Heart right ventricle (tissue), 16 donors: ENCODE measurements around the gene TMEM120B. TPM values are rescaled to one million over a fixed set of nuclear protein-coding genes. Genes with fewer than 3 reads are reported as not detected.
"Not testable (repeated sequence)": the region's sequence is repeated elsewhere in the genome, so short reads cannot be mapped to it uniquely, and the experiment has no call there.

ENCODE experiments used
- ATAC-seq, 8 donors: fragments of 200-7000 bp; cut with Tn5 transposase; one replicate each; pipeline ENCODE4 v1.9.1; 2020; ENCODE audit warnings: mild to moderate bottlenecking in 8 of 8, moderate library complexity in 8 of 8, moderate number of reproducible peaks in 1 of 8
- DNase-seq, 2 donors: peaks; one replicate each; pipeline ENCODE4 v3.0.0-alpha.2; 2020
- H3K27ac ChIP-seq, 10 donors: fragments of 200-600 bp; sonication (generic) in 2 of 10; one replicate each; pipeline versions ENCODE4 v1.5.0 to v1.8.0; 2020 to 2022; ENCODE audit warnings: mild to moderate bottlenecking in 3 of 10
- H3K27me3 ChIP-seq, 7 donors: fragments of 200-600 bp; one replicate each; pipeline ENCODE4 v1.8.0; 2021 to 2022; ENCODE audit warnings: mild to moderate bottlenecking in 2 of 7
- H3K36me3 ChIP-seq, 9 donors: fragments of 200-600 bp; sonication (generic) in 1 of 9; one replicate each; pipeline versions ENCODE4 v1.5.0 to v1.8.0; 2020 to 2022; ENCODE audit warnings: mild to moderate bottlenecking in 2 of 9
- H3K4me1 ChIP-seq, 9 donors: fragments of 200-600 bp; sonication (generic) in 1 of 9; one replicate each; pipeline versions ENCODE4 v1.5.0 to v1.8.0; 2020 to 2022; ENCODE audit warnings: mild to moderate bottlenecking in 4 of 9
- H3K4me3 ChIP-seq, 10 donors: fragments of 200-600 bp; sonication (generic) in 2 of 10; one replicate each; pipeline versions ENCODE4 v1.5.0 to v1.8.0; 2020 to 2022; ENCODE audit warnings: mild to moderate bottlenecking in 7 of 10, moderate library complexity in 2 of 10
- H3K9me3 ChIP-seq, 11 donors: fragments of 200-600 bp in 10 of 11; sonication (generic) in 2 of 11; one replicate each; pipeline versions ENCODE4 v1.5.0 to v1.8.0; 2013 to 2022; ENCODE audit warnings: mild to moderate bottlenecking in 2 of 11, control low read depth in 1 of 11, moderate library complexity in 1 of 11
- WGBS, 2 donors: extraction: QIAGEN DNeasy Blood & Tissue Kit; methylation state at CpG; one replicate each; pipeline ENCODE4 v1.1.7; 2013; ENCODE audit warnings: inconsistent platforms in 1 of 2; 5-methylcytosine and 5-hydroxymethylcytosine counted together
- intact Hi-C, 10 donors: fragments of 100-400 bp; cut with DNase I; formaldehyde crosslinking; loops; one replicate each; pipeline versions ENCODE4 v1.11.1 to v1.14.2; 2022
- long read RNA-seq, 3 donors: library from polyadenylated mRNA; unstranded; transcript quantifications; one replicate each; pipeline ENCODE4 v2.0.0, GENCODE V29; 2020 to 2021
- polyA plus RNA-seq, 2 donors: library from polyadenylated mRNA; stranded (reverse); fragments of 200-250 nt; gene quantifications; one replicate each; pipeline ENCODE4 v1.2.3, GENCODE V29; 2013
- total RNA-seq, 10 donors: library from RNA; stranded (reverse); fragmentation: NEBNext Ultra II Directional in 3 of 10; extraction: Animal tissue kit (Norgen Biotek cat#: 25700) in 3 of 10; gene quantifications; one replicate each; pipeline versions ENCODE4 v1.2.1 to v1.2.4, GENCODE V29; 2021 to 2023
- TF ChIP-seq, protein P1 (sequence below), 9 donors: fragments of 200-600 bp; sonication (generic) in 2 of 9; IDR thresholded peaks; one replicate each; pipeline versions ENCODE4 v1.5.0 to v1.8.0; 2021 to 2022; ENCODE audit warnings: antibody characterized with exemption in 9 of 9, mild to moderate bottlenecking in 5 of 9, moderate library complexity in 1 of 9
- donor health status: Arrhythmogenic right ventricular cardiomyopathy.
- donor health status: ischemic (EF 13 %, LVEDD 7.1; RV severe dilation, severe dysfunction).
- donor health status: healthy with polysubstance abuse.
- donor health status: DM: no; HTN: yes; CAD: no.
- donor health status: DM: no; HTN: no; CAD: no.
- donor health status: ischemic (EF 25% LVEDD 6.9; RV normal size, moderate dysfunction).
- donor health status: ischemic (EF 25% LVEDD 5.7; RV mildly dilated, moderate dysfunction).
- donor health status: healthy.
- donor health status: DM: yes; HTN: yes; CAD: no.
- donor health status: Ischemic cardiomyopathy.
- donor health status: ischemic (EF 35%, LVEDD 5.7; RV mildly dilated, moderate dysfunction).
- donor health status: nonischemic (EF 11% LVEDD 7.7; RV severe dilation, severe dysfunction).
- donor health status: DM: yes; HTN: yes; CAD: no.
- donor health status: PGD.
- donor health status: ischemic (EF 29% LVEDD 5.4; RV normal size, mild dysfunction).
- donor health status: nonischemic (EF 23%, LVEDD 6.1; RV moderate dilation, normal function).

TMEM120B gene
- total RNA-seq = 10 to 100 TPM in 2 of 10 donors, 1 to 10 TPM in 8; 5.3 to 12.3 (median 7.3) TPM
- 10 to 100 TPM in 1 of 2 donors, 1 to 10 TPM in 1; 7.7 to 12.7 TPM for polyA plus RNA-seq
- long read RNA-seq, donor 1, full-length matches to known transcripts = 3 of 21 reads
- long read RNA-seq, donor 1, partial matches to known transcripts = 4 of 21 reads
- long read RNA-seq, donor 1, other reads (novel, unspliced or antisense) = 14 of 21 reads
- long read RNA-seq, donor 2, full-length matches to known transcripts = 3 of 26 reads
- long read RNA-seq, donor 2, partial matches to known transcripts = 1 of 26 reads
- long read RNA-seq, donor 2, other reads (novel, unspliced or antisense) = 22 of 26 reads
- long read RNA-seq, donor 3, full-length matches to known transcripts = 4 of 21 reads
- long read RNA-seq, donor 3, partial matches to known transcripts = 4 of 21 reads
- long read RNA-seq, donor 3, other reads (novel, unspliced or antisense) = 13 of 21 reads

DNA sequence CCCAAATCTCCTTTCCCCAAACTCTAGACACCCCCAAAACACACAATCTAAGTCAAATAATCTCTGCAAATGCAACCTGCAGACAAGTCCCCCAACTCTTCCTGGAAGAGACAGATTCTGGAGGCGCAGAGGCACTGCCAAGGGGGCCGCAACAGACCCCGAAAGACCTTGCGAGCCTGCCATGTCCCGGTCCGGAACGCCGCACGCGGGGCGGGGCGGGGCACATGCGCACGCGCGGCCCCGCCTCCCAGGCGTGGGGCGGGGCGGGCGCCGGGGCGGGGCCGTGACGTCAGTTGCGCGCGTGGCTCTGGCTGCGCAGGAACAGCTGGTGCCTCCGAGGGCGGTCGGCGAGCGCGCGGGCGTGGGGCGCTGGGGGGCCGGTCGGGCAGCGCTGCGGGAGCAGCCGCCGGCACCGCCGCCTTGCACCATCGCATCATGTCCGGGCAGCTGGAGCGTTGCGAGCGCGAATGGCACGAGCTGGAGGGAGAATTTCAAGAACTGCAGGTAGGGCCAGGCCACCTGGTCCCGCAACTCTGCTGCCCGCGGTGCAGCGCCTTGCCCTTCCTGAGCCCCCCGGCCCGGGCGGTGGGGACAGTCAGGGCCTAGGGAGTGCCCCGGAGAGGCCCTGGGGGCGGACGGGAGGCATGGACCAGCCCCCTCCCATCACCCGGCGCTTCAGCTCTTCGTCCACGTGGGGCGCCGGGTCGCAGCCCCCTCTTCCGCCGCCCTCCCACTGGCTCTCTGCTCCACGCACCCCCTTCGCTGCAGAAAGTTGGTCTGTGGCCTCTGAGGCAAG lies at the start of gene TMEM120B:
Gene TMEM120B (plus strand): TSS at position 292 of the 796 bp plus-strand sequence. CDS start 144 bp downstream, at position 436.
- peak within 1 kb of the TSS; percentile 71 to 98 (median 94) for H3K4me3 ChIP-seq
- peak within 1 kb of the TSS; percentile 85 to 96 (median 91) for H3K27ac ChIP-seq
- H3K4me1 ChIP-seq = peaks cover 8 to 27% (median 17%) of the 10 kb centered on the region in 9 donors
- H3K9me3 ChIP-seq = no peaks in the 10 kb centered on the region
- TF ChIP-seq, protein P1, sequence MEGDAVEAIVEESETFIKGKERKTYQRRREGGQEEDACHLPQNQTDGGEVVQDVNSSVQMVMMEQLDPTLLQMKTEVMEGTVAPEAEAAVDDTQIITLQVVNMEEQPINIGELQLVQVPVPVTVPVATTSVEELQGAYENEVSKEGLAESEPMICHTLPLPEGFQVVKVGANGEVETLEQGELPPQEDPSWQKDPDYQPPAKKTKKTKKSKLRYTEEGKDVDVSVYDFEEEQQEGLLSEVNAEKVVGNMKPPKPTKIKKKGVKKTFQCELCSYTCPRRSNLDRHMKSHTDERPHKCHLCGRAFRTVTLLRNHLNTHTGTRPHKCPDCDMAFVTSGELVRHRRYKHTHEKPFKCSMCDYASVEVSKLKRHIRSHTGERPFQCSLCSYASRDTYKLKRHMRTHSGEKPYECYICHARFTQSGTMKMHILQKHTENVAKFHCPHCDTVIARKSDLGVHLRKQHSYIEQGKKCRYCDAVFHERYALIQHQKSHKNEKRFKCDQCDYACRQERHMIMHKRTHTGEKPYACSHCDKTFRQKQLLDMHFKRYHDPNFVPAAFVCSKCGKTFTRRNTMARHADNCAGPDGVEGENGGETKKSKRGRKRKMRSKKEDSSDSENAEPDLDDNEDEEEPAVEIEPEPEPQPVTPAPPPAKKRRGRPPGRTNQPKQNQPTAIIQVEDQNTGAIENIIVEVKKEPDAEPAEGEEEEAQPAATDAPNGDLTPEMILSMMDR (IDR thresholded peaks at IDR 0.05) = no peak
- H3K36me3 ChIP-seq = no peaks in the 10 kb centered on the region
- no peaks in the 10 kb centered on the region for H3K27me3 ChIP-seq
- intact Hi-C loops = loop anchor here in 6 of 10 donors (2.0 to 10.0 kb wide), 5 partner anchors 40 to 172 kb away; partner anchors contain the start of gene PSMD9 (in 1 of the 6)
- ATAC-seq (peak; percentile 91 to 98 (median 95)), DNase-seq (peak; percentile 80 to 89)
- WGBS, 2 donors = 0 to 1% methylated on average over 69 to 74 of the region's 74 CpGs

DNA sequence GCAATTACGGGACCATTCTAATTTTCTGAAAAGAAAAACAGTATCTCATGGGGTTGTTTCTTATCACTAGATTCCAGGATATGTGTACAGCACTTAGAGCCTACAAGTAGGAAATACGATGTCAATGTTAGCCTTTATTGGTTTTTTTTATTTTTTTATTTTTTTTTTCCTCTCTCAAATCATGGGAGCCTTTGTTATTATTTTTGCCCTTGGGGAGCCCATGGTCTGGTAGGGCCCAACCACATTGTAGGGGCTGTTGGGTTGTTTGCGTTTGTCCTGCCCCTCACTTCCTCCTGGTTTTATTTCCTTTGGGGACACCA lies 49.0 kb upstream of the TMEM120B start:
- peaks cover 0 to 24% (median 5%) of the 10 kb centered on the region in 9 donors for H3K4me1 ChIP-seq
- intact Hi-C loops = loop anchor here in 2 of 10 donors (5.0 kb wide), 1 partner anchor 36 kb away; the partner anchor contains the start of gene ORAI1 (in 2 of the 2)
- no peaks in the 10 kb centered on the region for H3K9me3 ChIP-seq
- ATAC-seq = no peak
- TF ChIP-seq, protein P1 (IDR thresholded peaks at IDR 0.05) = no peak
- no peak for DNase-seq
- H3K27ac ChIP-seq = peak overlapping the region in 1 of 10 donors; percentile 87
- no peaks in the 10 kb centered on the region for H3K36me3 ChIP-seq
- H3K4me3 ChIP-seq = peak overlapping the region in 1 of 10 donors; percentile 57
- no peaks in the 10 kb centered on the region for H3K27me3 ChIP-seq
- WGBS, 2 donors = 67 to 84% methylated on average over 3 of the region's 3 CpGs

DNA sequence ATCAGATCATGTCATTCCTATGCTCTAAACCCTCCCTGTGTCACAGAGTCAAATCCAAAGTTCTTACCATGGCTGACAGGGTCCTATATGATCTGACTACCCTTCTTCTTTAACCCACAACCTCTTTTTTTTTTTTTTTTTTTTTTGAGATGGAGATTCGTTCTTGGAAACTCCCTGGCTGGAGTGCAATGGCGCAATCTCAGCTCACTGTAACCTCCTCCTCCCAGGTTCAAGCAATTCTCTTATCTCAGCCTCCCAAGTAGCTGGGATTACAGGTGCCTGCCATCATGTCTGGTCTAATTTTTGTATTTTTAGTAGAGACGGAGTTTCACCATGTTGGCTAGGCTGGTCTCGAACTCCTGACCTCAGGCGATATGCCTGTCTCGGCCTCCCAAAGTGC lies 45.7 kb upstream of the TMEM120B start:
- DNase-seq, ATAC-seq, H3K36me3 ChIP-seq, H3K9me3 ChIP-seq, H3K27ac ChIP-seq, H3K27me3 ChIP-seq, H3K4me3 ChIP-seq: not testable (repeated sequence)
- intact Hi-C loops = loop anchor here in 3 of 10 donors (5.0 kb wide), 3 partner anchors 40 to 170 kb away; partner anchors contain the start of gene ORAI1 (in 1 of the 3)
- peaks cover 0 to 12% (median 1%) of the 10 kb centered on the region in 9 donors for H3K4me1 ChIP-seq
- WGBS, 2 donors = 89 to 94% methylated on average over 6 of the region's 6 CpGs

DNA sequence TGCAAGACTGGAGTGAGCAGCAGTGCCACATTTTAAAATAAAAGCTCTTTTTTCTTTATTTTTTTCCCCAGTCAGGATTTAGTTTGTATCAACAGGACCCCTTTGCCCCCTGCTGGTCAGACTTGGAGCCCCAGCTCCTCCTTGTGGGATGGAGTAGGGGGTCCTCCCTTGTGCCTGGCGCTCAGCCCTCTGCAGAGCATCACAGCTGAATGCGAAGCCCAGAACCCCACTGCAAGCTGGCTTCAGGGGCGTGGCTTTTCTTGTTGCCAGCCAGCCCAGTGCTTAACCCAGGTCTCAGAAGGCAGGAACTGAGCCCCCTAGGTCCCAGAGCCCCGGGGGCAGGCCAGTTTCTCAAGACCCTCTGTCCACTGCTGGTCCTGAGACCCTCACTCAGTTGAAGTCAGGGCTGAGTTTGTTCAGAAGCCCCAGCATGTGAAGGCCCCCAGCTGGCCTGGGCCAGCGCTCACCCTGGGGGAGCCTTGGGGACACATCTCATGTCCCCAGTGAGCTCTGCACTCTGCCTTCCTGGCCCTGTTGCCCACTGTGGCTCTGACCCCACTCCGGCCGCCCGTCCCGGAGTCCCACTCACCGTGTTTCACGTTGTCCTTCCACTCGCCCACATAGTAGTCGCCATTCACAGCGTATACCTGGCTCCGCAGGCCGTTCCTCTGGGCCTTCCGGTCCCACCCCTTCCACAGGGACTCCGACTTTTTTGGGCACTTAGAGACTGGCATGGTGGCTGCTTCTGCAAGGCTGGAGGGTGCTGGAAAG lies 43.6 kb upstream of the TMEM120B start:
- 80 to 84% methylated on average over 18 of the region's 18 CpGs for WGBS, 2 donors
- H3K4me3 ChIP-seq = no peak overlapping the region
- H3K36me3 ChIP-seq = no peaks in the 10 kb centered on the region
- no peaks in the 10 kb centered on the region for H3K9me3 ChIP-seq
- H3K27me3 ChIP-seq = no peaks in the 10 kb centered on the region
- peak in 1 of 2 donors; percentile 30 for DNase-seq
- peaks cover 5 to 21% (median 14%) of the 10 kb centered on the region in 9 donors for H3K4me1 ChIP-seq
- no peak for ATAC-seq
- intact Hi-C loops = loop anchor here in 4 of 10 donors (2.0 to 5.0 kb wide), 4 partner anchors 42 to 172 kb away; partner anchors contain the start of gene ORAI1 (in 1 of the 4)
- TF ChIP-seq, protein P1 (IDR thresholded peaks at IDR 0.05) = peak; percentile 27 to 76 (median 61)
- H3K27ac ChIP-seq = no peak overlapping the region
